ENCODE measurements around the gene GPSM1. TPM values are rescaled to one million over a fixed set of nuclear protein-coding genes. Genes with fewer than 3 reads are reported as not detected.

The GPSM1 gene
- total RNA-seq, 1 experiment from 2014 or later = 24.7 TPM

DNA sequence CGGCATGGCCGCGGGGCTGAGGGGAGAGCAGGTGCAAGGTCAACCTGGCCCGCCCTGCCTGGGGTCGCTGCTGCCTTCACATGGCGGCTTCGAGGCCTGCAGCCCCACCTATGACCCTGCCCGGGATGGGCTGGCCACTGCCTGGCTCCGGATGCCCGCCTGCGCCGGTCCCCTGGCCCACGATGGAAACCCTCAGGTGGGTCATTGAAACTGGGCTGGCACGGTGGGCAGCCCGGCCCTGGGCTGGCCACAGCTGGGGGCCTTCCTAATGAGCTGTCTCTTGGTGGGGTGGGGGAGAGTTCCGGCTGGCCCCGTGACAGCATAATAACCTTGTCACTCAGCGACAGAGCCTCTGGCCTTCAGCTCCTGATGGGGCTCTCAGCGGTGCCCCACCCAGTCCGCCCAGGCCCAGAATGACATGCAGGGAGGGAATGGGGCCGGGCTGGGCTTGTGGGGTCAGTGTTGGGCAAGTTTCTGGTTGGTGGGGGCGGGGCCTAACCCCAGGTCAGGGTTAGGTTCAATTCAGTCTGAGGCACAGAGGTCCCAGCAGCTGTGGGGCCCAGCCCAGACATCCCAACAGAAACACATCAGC lies 23.4 kb upstream of the GPSM1 start, which contains the start of gene CCDC187:
Gene CCDC187 (minus strand): TSS at position 270 of the 592 bp plus-strand sequence. CDS start 264 bp downstream, at position 6.
- no peak within 1 kb of the TSS for H4K8ac ChIP-seq (replicated peaks; ENCODE audit: insufficient read length, low read depth, low read length)

More for the DNA sequence above, 23.4 kb upstream of the GPSM1 start, which contains the start of gene CCDC187:
- no peak within 1 kb of the TSS for H3K4me2 ChIP-seq (ENCODE audit: insufficient read depth, insufficient read length, low read length)
- no peak within 1 kb of the TSS for H3K23ac ChIP-seq (ENCODE audit: insufficient read length, low read depth, low read length)
- no peak within 1 kb of the TSS for H3K4me3 Mint-ChIP-seq
- no peak within 1 kb of the TSS for H3K18ac ChIP-seq (ENCODE audit: insufficient read length, low read depth, low read length)
- no peak within 1 kb of the TSS for H3K9ac ChIP-seq (ENCODE audit: extremely low read depth, insufficient read length, low read length)
- H3K4ac ChIP-seq (ENCODE audit: low read depth, low read length) = no peak within 1 kb of the TSS
- no peak for DNase-seq
- no peaks in the 10 kb centered on the region for H3K4me1 Mint-ChIP-seq
- H3K27ac Mint-ChIP-seq = no peak within 1 kb of the TSS; a peak in 1 of 7 replicates
- WGBS (ENCODE audit: extremely low coverage, insufficient read length, low lambda C conversion rate) = no CpG with 5 or more reads among the region's 22 CpGs
- H3K14ac ChIP-seq (ENCODE audit: insufficient read depth, low read length) = no peak within 1 kb of the TSS; the same call in 1 of the 2 replicates
- no peak within 1 kb of the TSS for H2AFZ ChIP-seq (ENCODE audit: low read length)
- H3K79me1 ChIP-seq (ENCODE audit: insufficient read depth, low read depth, low read length, poor library complexity, severe bottlenecking) = no peaks in the 10 kb centered on the region
- H3K56ac ChIP-seq (ENCODE audit: insufficient read length, low read depth, low read length) = no peak within 1 kb of the TSS
- no peak within 1 kb of the TSS for H3T11ph ChIP-seq (ENCODE audit: low read length)
- H3K27ac ChIP-seq (ENCODE audit: insufficient read length, low read depth, low read length) = no peak within 1 kb of the TSS
- no peaks in the 10 kb centered on the region for H3K9me3 Mint-ChIP-seq
- TF ChIP-seq, protein P1, sequence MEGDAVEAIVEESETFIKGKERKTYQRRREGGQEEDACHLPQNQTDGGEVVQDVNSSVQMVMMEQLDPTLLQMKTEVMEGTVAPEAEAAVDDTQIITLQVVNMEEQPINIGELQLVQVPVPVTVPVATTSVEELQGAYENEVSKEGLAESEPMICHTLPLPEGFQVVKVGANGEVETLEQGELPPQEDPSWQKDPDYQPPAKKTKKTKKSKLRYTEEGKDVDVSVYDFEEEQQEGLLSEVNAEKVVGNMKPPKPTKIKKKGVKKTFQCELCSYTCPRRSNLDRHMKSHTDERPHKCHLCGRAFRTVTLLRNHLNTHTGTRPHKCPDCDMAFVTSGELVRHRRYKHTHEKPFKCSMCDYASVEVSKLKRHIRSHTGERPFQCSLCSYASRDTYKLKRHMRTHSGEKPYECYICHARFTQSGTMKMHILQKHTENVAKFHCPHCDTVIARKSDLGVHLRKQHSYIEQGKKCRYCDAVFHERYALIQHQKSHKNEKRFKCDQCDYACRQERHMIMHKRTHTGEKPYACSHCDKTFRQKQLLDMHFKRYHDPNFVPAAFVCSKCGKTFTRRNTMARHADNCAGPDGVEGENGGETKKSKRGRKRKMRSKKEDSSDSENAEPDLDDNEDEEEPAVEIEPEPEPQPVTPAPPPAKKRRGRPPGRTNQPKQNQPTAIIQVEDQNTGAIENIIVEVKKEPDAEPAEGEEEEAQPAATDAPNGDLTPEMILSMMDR (conservative IDR thresholded peaks at IDR 0.05) = no peak
- no peak within 1 kb of the TSS for H2AK5ac ChIP-seq (ENCODE audit: insufficient read length, low read length)
- no peaks in the 10 kb centered on the region for H3K27me3 ChIP-seq (ENCODE audit: insufficient read depth, low read length)
- no peaks in the 10 kb centered on the region for H3K36me3 Mint-ChIP-seq (ENCODE audit: insufficient read depth in 1 of 3, low read depth in 3 of 3)
- H4K20me1 ChIP-seq (ENCODE audit: control insufficient read depth, insufficient read depth, insufficient read length) = no peaks in the 10 kb centered on the region
- H4K5ac ChIP-seq (ENCODE audit: insufficient read length, low read depth, low read length) = no peak within 1 kb of the TSS
- no peak within 1 kb of the TSS for H2BK15ac ChIP-seq (ENCODE audit: low read depth, low read length)
- H4K91ac ChIP-seq (ENCODE audit: insufficient read length, low read depth, low read length) = no peak within 1 kb of the TSS
- H3K4me1 ChIP-seq (ENCODE audit: insufficient read depth, low read length) = no peaks in the 10 kb centered on the region
- H2BK120ac ChIP-seq (ENCODE audit: low read depth, low read length, poor library complexity, severe bottlenecking) = no peak within 1 kb of the TSS
- no peak within 1 kb of the TSS for H2BK12ac ChIP-seq (ENCODE audit: insufficient read length, low read depth, low read length)
- no peaks in the 10 kb centered on the region for H3K23me2 ChIP-seq (ENCODE audit: insufficient read length, low read depth, low read length, poor library complexity, severe bottlenecking)
- no peak within 1 kb of the TSS for H2BK20ac ChIP-seq (ENCODE audit: low read depth, low read length, poor library complexity, severe bottlenecking)
- no peaks in the 10 kb centered on the region for H3K9me3 ChIP-seq (ENCODE audit: control insufficient read depth, low read depth, low read length)
- H3K27me3 Mint-ChIP-seq (ENCODE audit: low read depth) = no peaks in the 10 kb centered on the region
- no peak within 1 kb of the TSS for H2BK5ac ChIP-seq (ENCODE audit: insufficient read length, low read length)
- H3K79me2 ChIP-seq (ENCODE audit: insufficient read depth, low read length) = no peaks in the 10 kb centered on the region
